Neural cell (in vitro differentiated cells): ENCODE results near the gene TMEM14B.

Experiments used
- EP300 ChIP-seq: fragments of 450-650 bp; conservative IDR thresholded peaks from 2 replicates; pipeline ENCODE4 v1.6.1; 2014; ENCODE audit warnings: antibody characterized with exemption, mild to moderate bottlenecking, moderate library complexity; ENCODE audit not compliant: poor library complexity, severe bottlenecking
- EZH2 ChIP-seq: fragments of 200-600, 300-800 bp; shearing (Covaris generic), sonication (generic); IDR thresholded peaks from 2 replicates; pipeline ENCODE4 v1.6.1; 2014; ENCODE audit warnings: antibody characterized with exemption, low read length, borderline replicate concordance, mild to moderate bottlenecking; ENCODE audit not compliant: insufficient read depth, poor library complexity, severe bottlenecking
- MXI1 ChIP-seq: fragments of 450-650 bp; conservative IDR thresholded peaks from 2 replicates; pipeline ENCODE4 v1.6.1; 2014; ENCODE audit warnings: antibody characterized with exemption, mild to moderate bottlenecking; ENCODE audit not compliant: poor library complexity, severe bottlenecking
- SMC3 ChIP-seq: fragments of 450-650 bp; conservative IDR thresholded peaks from 2 replicates; pipeline ENCODE4 v1.6.1; 2014; ENCODE audit warnings: antibody characterized with exemption, mild to moderate bottlenecking, moderate library complexity; ENCODE audit not compliant: poor library complexity
- TF ChIP-seq, protein P1 (sequence below): fragments of 450-650 bp; IDR thresholded peaks from 2 replicates; pipeline ENCODE4 v1.5.1; 2014; ENCODE audit warnings: antibody characterized with exemption, mild to moderate bottlenecking, moderate library complexity; ENCODE audit not compliant: poor library complexity, severe bottlenecking
- TF ChIP-seq, protein P2 (sequence below): IDR thresholded peaks from 2 replicates; pipeline ENCODE4 v1.6.1; 2012; ENCODE audit warnings: borderline replicate concordance

DNA sequence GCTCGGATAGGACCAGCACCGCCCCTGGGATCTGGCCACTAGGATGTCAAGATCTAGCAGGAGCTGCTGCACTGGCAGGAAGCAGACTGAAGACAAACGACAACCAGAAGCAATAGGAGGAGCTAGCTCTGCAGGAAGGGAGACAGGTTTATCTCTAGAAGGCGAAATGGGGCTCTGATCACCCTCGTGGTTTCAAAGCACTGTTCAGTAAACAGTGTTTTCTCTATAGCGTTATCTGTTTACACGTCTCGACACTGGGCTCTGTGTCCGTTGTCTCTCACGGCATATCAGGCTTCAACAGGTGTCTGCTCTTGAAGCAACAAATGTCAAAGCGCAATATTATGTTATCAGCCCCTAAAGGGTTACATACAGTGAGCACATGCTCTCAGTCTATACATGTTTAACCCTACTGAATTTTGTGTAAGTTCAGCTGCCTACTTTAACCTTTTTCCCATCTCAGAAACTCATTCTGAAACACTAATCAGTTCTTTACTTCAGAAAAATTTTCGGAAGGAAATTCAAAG lies 23.8 kb downstream of the TMEM14B start:
- TF ChIP-seq, protein P1, sequence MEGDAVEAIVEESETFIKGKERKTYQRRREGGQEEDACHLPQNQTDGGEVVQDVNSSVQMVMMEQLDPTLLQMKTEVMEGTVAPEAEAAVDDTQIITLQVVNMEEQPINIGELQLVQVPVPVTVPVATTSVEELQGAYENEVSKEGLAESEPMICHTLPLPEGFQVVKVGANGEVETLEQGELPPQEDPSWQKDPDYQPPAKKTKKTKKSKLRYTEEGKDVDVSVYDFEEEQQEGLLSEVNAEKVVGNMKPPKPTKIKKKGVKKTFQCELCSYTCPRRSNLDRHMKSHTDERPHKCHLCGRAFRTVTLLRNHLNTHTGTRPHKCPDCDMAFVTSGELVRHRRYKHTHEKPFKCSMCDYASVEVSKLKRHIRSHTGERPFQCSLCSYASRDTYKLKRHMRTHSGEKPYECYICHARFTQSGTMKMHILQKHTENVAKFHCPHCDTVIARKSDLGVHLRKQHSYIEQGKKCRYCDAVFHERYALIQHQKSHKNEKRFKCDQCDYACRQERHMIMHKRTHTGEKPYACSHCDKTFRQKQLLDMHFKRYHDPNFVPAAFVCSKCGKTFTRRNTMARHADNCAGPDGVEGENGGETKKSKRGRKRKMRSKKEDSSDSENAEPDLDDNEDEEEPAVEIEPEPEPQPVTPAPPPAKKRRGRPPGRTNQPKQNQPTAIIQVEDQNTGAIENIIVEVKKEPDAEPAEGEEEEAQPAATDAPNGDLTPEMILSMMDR = no peak
- TF ChIP-seq EP300 = no peak
- no peak for TF ChIP-seq MXI1
- no peak for TF ChIP-seq EZH2
- no peak for TF ChIP-seq SMC3
- TF ChIP-seq, protein P2, sequence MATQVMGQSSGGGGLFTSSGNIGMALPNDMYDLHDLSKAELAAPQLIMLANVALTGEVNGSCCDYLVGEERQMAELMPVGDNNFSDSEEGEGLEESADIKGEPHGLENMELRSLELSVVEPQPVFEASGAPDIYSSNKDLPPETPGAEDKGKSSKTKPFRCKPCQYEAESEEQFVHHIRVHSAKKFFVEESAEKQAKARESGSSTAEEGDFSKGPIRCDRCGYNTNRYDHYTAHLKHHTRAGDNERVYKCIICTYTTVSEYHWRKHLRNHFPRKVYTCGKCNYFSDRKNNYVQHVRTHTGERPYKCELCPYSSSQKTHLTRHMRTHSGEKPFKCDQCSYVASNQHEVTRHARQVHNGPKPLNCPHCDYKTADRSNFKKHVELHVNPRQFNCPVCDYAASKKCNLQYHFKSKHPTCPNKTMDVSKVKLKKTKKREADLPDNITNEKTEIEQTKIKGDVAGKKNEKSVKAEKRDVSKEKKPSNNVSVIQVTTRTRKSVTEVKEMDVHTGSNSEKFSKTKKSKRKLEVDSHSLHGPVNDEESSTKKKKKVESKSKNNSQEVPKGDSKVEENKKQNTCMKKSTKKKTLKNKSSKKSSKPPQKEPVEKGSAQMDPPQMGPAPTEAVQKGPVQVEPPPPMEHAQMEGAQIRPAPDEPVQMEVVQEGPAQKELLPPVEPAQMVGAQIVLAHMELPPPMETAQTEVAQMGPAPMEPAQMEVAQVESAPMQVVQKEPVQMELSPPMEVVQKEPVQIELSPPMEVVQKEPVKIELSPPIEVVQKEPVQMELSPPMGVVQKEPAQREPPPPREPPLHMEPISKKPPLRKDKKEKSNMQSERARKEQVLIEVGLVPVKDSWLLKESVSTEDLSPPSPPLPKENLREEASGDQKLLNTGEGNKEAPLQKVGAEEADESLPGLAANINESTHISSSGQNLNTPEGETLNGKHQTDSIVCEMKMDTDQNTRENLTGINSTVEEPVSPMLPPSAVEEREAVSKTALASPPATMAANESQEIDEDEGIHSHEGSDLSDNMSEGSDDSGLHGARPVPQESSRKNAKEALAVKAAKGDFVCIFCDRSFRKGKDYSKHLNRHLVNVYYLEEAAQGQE = no peak
